Measurements from ENCODE around the gene IFT43. TPM values are rescaled to one million over a fixed set of nuclear protein-coding genes. Genes with fewer than 3 reads are reported as not detected.

IFT43 gene
- total RNA-seq, 1 experiment from 2014 or later, result 17.5 TPM

DNA sequence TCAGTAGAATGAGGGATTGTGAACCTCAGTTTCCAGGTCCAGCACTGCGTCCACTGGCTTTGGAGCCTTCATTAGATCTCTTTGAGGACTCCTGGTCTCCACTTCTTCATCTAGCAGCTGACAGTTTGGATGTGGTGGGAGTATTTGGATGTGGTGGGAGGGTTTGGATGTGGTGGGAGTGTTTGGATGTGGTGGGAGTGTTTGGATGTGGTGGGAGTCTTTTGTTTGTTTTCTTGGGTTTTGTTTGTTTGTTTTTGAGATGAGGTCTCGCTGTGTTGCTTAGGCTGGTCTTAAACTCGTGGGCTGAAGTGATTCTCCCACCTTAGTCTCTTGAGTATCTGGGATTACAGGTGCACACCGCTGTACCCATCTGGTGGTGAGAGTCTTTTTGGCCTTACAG, 64.7 kb downstream of the IFT43 start:
- Mint-ChIP-seq H3K27ac (no peak overlapping the region), H3K4me1 (peaks cover 3% of the 10 kb centered on the region), H3K36me3 (no peaks in the 10 kb centered on the region), H3K27me3 (ENCODE audit: low read depth) (no peaks in the 10 kb centered on the region), H3K9me3 (no peaks in the 10 kb centered on the region), H3K4me3 (no peak overlapping the region)
- TF ChIP-seq ZNF671 (CRISPR knock-in tag; IDR thresholded peaks at IDR 0.05) (no peak), ESRRA (CRISPR knock-in tag; IDR thresholded peaks at IDR 0.05; ENCODE audit: borderline replicate concordance) (no peak), SP1 (CRISPR knock-in tag; conservative IDR thresholded peaks at IDR 0.05) (no peak), PRRX2 (CRISPR knock-in tag; IDR thresholded peaks at IDR 0.05) (no peak), MYBL2 (CRISPR knock-in tag; IDR thresholded peaks at IDR 0.05) (no peak), NR2C2 (CRISPR knock-in tag; IDR thresholded peaks at IDR 0.05) (no peak)
- TF ChIP-seq, protein P1, sequence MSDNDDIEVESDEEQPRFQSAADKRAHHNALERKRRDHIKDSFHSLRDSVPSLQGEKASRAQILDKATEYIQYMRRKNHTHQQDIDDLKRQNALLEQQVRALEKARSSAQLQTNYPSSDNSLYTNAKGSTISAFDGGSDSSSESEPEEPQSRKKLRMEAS (CRISPR knock-in tag; IDR thresholded peaks at IDR 0.05), result no peak
- TF ChIP-seq, protein P2, sequence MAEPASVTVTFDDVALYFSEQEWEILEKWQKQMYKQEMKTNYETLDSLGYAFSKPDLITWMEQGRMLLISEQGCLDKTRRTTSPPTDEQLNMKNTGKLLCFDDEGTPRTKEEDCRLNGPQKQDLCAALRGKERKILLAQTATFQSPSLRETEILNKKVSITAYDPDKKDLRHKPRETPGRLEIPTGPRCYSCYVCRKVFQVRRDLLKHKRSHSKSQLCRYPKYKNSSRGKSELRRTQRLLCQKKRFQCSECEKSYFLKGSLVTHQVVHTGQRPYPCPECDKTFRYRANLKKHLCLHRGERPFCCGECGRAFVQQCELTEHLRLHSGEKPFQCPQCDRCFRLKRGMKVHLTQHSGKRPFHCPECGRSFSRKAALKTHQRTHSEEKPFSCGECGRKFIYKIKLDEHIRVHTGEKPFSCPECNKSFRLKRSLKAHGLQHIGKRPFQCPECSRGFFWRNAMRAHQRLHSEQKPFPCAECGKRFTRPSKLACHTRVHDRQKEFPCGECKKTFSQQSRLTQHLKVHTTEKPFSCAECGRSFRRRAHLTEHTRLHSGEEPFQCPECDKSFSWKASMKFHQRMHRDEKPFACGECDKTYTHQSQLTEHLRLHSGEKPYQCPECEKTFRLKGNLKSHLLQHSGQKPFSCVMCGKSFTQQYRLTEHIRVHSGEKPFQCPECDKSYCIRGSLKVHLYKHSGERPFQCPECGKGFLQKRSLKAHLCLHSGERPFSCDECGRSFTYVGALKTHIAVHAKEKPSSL (CRISPR knock-in tag; conservative IDR thresholded peaks at IDR 0.05), result no peak
- TF ChIP-seq, protein P3, sequence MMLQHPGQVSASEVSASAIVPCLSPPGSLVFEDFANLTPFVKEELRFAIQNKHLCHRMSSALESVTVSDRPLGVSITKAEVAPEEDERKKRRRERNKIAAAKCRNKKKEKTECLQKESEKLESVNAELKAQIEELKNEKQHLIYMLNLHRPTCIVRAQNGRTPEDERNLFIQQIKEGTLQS (CRISPR knock-in tag; conservative IDR thresholded peaks at IDR 0.05), result no peak
- TF ChIP-seq, protein P4, sequence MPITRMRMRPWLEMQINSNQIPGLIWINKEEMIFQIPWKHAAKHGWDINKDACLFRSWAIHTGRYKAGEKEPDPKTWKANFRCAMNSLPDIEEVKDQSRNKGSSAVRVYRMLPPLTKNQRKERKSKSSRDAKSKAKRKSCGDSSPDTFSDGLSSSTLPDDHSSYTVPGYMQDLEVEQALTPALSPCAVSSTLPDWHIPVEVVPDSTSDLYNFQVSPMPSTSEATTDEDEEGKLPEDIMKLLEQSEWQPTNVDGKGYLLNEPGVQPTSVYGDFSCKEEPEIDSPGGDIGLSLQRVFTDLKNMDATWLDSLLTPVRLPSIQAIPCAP (CRISPR knock-in tag; IDR thresholded peaks at IDR 0.05), result no peak
- TF ChIP-seq, protein P5, sequence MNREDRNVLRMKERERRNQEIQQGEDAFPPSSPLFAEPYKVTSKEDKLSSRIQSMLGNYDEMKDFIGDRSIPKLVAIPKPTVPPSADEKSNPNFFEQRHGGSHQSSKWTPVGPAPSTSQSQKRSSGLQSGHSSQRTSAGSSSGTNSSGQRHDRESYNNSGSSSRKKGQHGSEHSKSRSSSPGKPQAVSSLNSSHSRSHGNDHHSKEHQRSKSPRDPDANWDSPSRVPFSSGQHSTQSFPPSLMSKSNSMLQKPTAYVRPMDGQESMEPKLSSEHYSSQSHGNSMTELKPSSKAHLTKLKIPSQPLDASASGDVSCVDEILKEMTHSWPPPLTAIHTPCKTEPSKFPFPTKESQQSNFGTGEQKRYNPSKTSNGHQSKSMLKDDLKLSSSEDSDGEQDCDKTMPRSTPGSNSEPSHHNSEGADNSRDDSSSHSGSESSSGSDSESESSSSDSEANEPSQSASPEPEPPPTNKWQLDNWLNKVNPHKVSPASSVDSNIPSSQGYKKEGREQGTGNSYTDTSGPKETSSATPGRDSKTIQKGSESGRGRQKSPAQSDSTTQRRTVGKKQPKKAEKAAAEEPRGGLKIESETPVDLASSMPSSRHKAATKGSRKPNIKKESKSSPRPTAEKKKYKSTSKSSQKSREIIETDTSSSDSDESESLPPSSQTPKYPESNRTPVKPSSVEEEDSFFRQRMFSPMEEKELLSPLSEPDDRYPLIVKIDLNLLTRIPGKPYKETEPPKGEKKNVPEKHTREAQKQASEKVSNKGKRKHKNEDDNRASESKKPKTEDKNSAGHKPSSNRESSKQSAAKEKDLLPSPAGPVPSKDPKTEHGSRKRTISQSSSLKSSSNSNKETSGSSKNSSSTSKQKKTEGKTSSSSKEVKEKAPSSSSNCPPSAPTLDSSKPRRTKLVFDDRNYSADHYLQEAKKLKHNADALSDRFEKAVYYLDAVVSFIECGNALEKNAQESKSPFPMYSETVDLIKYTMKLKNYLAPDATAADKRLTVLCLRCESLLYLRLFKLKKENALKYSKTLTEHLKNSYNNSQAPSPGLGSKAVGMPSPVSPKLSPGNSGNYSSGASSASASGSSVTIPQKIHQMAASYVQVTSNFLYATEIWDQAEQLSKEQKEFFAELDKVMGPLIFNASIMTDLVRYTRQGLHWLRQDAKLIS (CRISPR knock-in tag; IDR thresholded peaks at IDR 0.05; ENCODE audit: borderline replicate concordance), result no peak
- TF ChIP-seq, protein P6, sequence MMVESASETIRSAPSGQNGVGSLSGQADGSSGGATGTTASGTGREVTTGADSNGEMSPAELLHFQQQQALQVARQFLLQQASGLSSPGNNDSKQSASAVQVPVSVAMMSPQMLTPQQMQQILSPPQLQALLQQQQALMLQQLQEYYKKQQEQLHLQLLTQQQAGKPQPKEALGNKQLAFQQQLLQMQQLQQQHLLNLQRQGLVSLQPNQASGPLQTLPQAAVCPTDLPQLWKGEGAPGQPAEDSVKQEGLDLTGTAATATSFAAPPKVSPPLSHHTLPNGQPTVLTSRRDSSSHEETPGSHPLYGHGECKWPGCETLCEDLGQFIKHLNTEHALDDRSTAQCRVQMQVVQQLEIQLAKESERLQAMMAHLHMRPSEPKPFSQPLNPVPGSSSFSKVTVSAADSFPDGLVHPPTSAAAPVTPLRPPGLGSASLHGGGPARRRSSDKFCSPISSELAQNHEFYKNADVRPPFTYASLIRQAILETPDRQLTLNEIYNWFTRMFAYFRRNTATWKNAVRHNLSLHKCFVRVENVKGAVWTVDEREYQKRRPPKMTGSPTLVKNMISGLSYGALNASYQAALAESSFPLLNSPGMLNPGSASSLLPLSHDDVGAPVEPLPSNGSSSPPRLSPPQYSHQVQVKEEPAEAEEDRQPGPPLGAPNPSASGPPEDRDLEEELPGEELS (CRISPR knock-in tag; IDR thresholded peaks at IDR 0.05), result no peak
- no peak for DNase-seq (ENCODE audit: low spot score)
- no peak for ATAC-seq
- CTCF ChIA-PET, result interaction anchor here (0.6 to 3.1 kb wide), 52 partner anchors 11 to 734 kb away, joined by 3 to 36 read pairs (median 4); partner anchors contain the start of genes GPATCH2L and TGFB3
- POLR2A ChIA-PET, result interaction anchor here (1.1 kb wide), 1 partner anchor 89 kb away, joined by 3 read pairs; no protein-coding TSS in a partner anchor

DNA sequence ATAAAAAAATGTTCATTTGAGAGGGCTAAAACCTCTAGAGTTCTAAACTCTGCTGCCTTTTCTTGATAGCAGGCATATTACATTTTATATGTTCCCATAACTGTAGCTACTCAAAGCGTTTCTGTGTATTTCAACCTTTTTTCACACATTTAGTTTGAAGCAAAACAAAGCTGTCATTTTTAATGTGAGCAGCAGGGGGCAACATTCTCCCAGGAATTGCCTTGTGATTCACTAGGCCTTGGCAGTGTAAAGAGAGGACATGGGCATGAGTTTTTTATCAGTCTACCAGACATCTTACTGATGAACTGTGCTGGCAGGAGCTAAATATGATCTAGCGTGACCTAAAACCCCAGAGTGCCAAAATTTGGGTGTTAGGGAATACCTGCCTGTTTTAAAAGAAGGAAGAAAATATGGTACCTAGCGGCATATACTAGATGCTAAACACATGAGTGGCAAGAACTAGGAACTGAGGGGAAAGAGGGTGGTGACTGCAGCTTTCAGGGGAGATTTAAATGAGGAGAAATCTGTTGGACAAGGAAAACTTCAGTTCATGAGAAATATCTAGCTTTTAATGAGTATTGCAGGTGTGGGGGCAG, 65.3 kb downstream of the IFT43 start:
- H3K9me3 Mint-ChIP-seq, result peaks cover 4% of the 10 kb centered on the region
- POLR2A ChIA-PET, result interaction anchor here (1.1 kb wide), 1 partner anchor 89 kb away, joined by 3 read pairs; no protein-coding TSS in a partner anchor
- peaks cover under 1% of the 10 kb centered on the region; the same call in 1 of the 2 replicates for H3K36me3 Mint-ChIP-seq
- no peak overlapping the region for H3K4me3 Mint-ChIP-seq
- H3K27me3 Mint-ChIP-seq (ENCODE audit: low read depth), result no peaks in the 10 kb centered on the region
- DNase-seq (ENCODE audit: low spot score), result peak; percentile 61
- TF ChIP-seq, protein P7, sequence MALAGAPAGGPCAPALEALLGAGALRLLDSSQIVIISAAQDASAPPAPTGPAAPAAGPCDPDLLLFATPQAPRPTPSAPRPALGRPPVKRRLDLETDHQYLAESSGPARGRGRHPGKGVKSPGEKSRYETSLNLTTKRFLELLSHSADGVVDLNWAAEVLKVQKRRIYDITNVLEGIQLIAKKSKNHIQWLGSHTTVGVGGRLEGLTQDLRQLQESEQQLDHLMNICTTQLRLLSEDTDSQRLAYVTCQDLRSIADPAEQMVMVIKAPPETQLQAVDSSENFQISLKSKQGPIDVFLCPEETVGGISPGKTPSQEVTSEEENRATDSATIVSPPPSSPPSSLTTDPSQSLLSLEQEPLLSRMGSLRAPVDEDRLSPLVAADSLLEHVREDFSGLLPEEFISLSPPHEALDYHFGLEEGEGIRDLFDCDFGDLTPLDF (CRISPR knock-in tag; IDR thresholded peaks at IDR 0.05), result no peak
- TF ChIP-seq, protein P8, sequence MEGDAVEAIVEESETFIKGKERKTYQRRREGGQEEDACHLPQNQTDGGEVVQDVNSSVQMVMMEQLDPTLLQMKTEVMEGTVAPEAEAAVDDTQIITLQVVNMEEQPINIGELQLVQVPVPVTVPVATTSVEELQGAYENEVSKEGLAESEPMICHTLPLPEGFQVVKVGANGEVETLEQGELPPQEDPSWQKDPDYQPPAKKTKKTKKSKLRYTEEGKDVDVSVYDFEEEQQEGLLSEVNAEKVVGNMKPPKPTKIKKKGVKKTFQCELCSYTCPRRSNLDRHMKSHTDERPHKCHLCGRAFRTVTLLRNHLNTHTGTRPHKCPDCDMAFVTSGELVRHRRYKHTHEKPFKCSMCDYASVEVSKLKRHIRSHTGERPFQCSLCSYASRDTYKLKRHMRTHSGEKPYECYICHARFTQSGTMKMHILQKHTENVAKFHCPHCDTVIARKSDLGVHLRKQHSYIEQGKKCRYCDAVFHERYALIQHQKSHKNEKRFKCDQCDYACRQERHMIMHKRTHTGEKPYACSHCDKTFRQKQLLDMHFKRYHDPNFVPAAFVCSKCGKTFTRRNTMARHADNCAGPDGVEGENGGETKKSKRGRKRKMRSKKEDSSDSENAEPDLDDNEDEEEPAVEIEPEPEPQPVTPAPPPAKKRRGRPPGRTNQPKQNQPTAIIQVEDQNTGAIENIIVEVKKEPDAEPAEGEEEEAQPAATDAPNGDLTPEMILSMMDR (IDR thresholded peaks at IDR 0.05), result peak; percentile 76
- no peak overlapping the region for H3K27ac Mint-ChIP-seq
- H3K4me1 Mint-ChIP-seq, result peaks cover 3% of the 10 kb centered on the region
- CTCF ChIA-PET, result interaction anchor here (0.6 to 3.1 kb wide), 51 partner anchors 11 to 734 kb away, joined by 3 to 36 read pairs (median 4); partner anchors contain the start of genes GPATCH2L and TGFB3
- peak; percentile 51 for ATAC-seq
